CD4-positive, alpha-beta memory T cell (primary cell): ENCODE measurements around the gene PUS3. TPM values are rescaled to one million over a fixed set of nuclear protein-coding genes. Genes with fewer than 3 reads are reported as not detected.

ENCODE experiments used
- CTCF ChIA-PET: fragments of 350-600 bp; sonication (Branson Sonifier 250); formaldehyde crosslinking; loops from one replicate; lab custom pipeline; 2021; ENCODE audit warnings: inconsistent platforms; ENCODE audit not compliant: partially characterized antibody; lab: Charles Lee
- POLR2A ChIA-PET: fragments of 350-600 bp; sonication (Branson Sonifier 250); formaldehyde crosslinking; loops from one replicate; lab custom pipeline; 2021; ENCODE audit not compliant: partially characterized antibody; lab: Charles Lee
- DNase-seq, 5 donors: peaks; one replicate each; pipeline versions ENCODE4 v3.0.0 to v3.0.0-alpha.2; 2020 to 2022; ENCODE audit warnings: mixed read lengths in 1 of 5
- H3K27ac ChIP-seq: one replicate; pipeline ENCODE4 v1.7.0; 2013; ENCODE audit warnings: low read depth, low read length
- H3K27me3 ChIP-seq: 2 replicates; pipeline ENCODE4 v1.7.0; 2013; ENCODE audit warnings: mild to moderate bottlenecking, low read length, moderate library complexity; ENCODE audit not compliant: insufficient read depth
- H3K36me3 ChIP-seq: 2 replicates; pipeline ENCODE4 v1.7.0; 2013; ENCODE audit warnings: mild to moderate bottlenecking, low read length, moderate library complexity; ENCODE audit not compliant: insufficient read depth
- H3K4me1 ChIP-seq: 2 replicates; pipeline ENCODE4 v1.7.0; 2013; ENCODE audit warnings: mild to moderate bottlenecking, low read length, moderate library complexity; ENCODE audit not compliant: insufficient read depth
- H3K4me3 ChIP-seq, 2 donors: one replicate each; pipeline ENCODE4 v1.7.0; 2013; ENCODE audit warnings: low read length in 2 of 2, mild to moderate bottlenecking in 1 of 2
- H3K9me3 ChIP-seq, 2 donors: one replicate each; pipeline ENCODE4 v1.7.0; 2013; ENCODE audit warnings: low read length in 2 of 2, control low read depth in 1 of 2; ENCODE audit not compliant: control insufficient read depth in 1 of 2
- H3K27ac Mint-ChIP-seq, 7 donors: one replicate each; pipeline ENCODE4 v1.8.0; 2020 to 2021; ENCODE audit warnings: mixed read lengths in 7 of 7, mild to moderate bottlenecking in 6 of 7, inconsistent platforms in 3 of 7, moderate library complexity in 3 of 7
- H3K27me3 Mint-ChIP-seq, 2 donors: one replicate each; pipeline ENCODE4 v1.8.0; 2020 to 2021; ENCODE audit warnings: mixed read lengths in 2 of 2
- H3K36me3 Mint-ChIP-seq, 2 donors: one replicate each; pipeline ENCODE4 v1.8.0; 2020 to 2021; ENCODE audit warnings: mixed read lengths in 2 of 2, inconsistent platforms in 1 of 2, mild to moderate bottlenecking in 1 of 2
- H3K4me1 Mint-ChIP-seq, 4 donors: one replicate each; pipeline ENCODE4 v1.8.0; 2020 to 2021; ENCODE audit warnings: mixed read lengths in 4 of 4, mild to moderate bottlenecking in 1 of 4
- H3K4me3 Mint-ChIP-seq, 8 donors: one replicate each; pipeline ENCODE4 v1.8.0; 2020 to 2021; ENCODE audit warnings: mixed read lengths in 8 of 8, mild to moderate bottlenecking in 7 of 8, moderate library complexity in 6 of 8, inconsistent platforms in 3 of 8
- H3K9me3 Mint-ChIP-seq, 8 donors: one replicate each; pipeline ENCODE4 v1.8.0; 2020 to 2021; ENCODE audit warnings: mixed read lengths in 8 of 8, mild to moderate bottlenecking in 5 of 8, inconsistent platforms in 3 of 8, moderate library complexity in 1 of 8
- intact Hi-C: fragments of 100-400 bp; cut with micrococcal nuclease; formaldehyde crosslinking; loops from one replicate; pipeline ENCODE4 v1.15.1; 2023
- polyA plus RNA-seq, 2 donors: library from polyadenylated mRNA; unstranded; fragments of 300-500 nt; fragmentation: Illumina TruSeq; gene quantifications; one replicate each; pipeline ENCODE4 v1.2.3, GENCODE V29; 2021
- total RNA-seq, 2 experiments: library from RNA; stranded (reverse); gene quantifications; one replicate each; pipeline ENCODE4 v1.2.3, GENCODE V29; 2021

The PUS3 gene
- total and polyA plus RNA-seq, 4 experiments from 2014 or later, result 5.3 to 12.6 (median 12.2) TPM

DNA sequence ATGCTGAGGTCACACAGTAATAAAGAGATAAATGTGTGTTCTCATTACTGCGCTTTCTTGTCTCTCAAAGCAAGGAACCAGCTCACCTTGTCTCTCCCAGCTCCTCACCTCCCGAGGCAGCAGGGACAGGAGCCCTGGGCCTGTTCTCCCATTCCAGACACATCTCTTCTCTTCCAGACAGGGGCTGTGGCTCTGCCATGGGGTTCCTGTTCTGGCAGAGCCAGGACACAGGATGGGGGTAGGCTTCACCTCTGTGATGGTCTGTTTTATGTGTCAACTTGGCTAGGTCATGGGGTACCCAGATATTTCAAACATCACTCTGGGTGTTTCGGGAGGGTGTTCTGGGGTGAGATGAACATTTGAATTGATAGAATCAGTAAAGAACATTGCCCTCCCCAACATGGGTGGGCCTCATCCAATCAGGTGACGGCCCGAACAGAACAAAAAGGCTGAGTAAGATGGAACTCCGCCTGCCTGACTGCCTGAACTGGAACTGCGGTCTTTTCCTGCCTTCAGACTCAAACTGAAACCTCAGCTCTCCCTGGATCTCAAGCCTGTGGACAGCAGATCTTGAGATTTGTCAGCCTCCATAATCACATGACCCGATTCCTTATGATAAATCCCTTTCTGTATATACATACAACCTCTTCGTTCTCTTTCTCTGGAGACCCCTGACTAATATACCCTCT is 40.8 kb upstream of the PUS3 start:
- H3K4me1 Mint-ChIP-seq, result peaks cover 4 to 12% (median 6%) of the 10 kb centered on the region in 4 donors
- H3K4me1 ChIP-seq, result peaks cover 5% of the 10 kb centered on the region
- no peaks in the 10 kb centered on the region for H3K27me3 ChIP-seq
- H3K27me3 Mint-ChIP-seq, result peaks cover 0 to 3% of the 10 kb centered on the region in 2 donors
- no peak overlapping the region for H3K27ac ChIP-seq
- H3K9me3 Mint-ChIP-seq, result no peaks in the 10 kb centered on the region
- ChIA-PET POLR2A (no interaction called here), CTCF (interaction anchor here (0.9 to 3.2 kb wide), 6 partner anchors 9 to 254 kb away, joined by 3 to 41 read pairs (median 5); no protein-coding TSS in a partner anchor)
- DNase-seq, result no peak
- no peaks in the 10 kb centered on the region for H3K36me3 ChIP-seq
- intact Hi-C loops, result no loop called here
- no peak overlapping the region for H3K4me3 Mint-ChIP-seq
- H3K9me3 ChIP-seq, result no peaks in the 10 kb centered on the region
- H3K4me3 ChIP-seq, result no peak overlapping the region
- H3K36me3 Mint-ChIP-seq, result no peaks in the 10 kb centered on the region
- H3K27ac Mint-ChIP-seq, result no peak overlapping the region

DNA sequence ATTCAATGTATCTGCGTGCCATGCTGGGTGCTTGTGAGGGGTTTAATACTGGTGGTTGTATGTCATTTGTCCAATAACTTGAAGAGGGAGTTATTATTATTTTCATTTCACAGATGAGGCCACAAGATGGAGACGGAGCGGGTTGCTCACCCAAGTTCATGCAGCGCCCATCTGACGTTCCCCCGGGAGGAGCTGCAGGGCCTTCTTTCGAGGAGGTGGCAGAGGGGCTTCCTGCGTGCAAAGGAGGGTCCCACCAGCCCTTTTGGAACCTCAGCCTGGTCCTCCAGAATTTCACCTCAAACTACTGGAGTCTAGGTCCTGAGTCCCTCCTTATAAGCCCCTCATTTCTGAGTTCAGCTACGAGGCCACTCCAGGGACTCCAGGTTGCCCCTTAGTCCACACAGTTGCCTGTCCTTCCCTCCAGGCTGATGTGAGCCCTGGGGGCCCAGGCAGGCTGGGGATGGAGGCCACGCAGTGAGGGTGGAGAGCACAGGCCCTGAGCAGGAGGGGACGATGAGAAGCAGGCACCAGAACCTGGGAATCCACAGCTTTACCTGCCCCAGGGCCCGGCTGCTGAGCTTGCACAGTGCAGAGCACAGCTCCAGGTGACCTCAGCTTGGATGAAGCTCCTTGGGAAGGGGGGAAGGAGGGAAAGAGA is 39.9 kb upstream of the PUS3 start:
- ChIA-PET CTCF (interaction anchor here (0.9 to 3.2 kb wide), 9 partner anchors 10 to 538 kb away, joined by 3 to 41 read pairs (median 6); no protein-coding TSS in a partner anchor), POLR2A (no interaction called here)
- Histone ChIP-seq H3K9me3 (no peaks in the 10 kb centered on the region), H3K4me1 (peaks cover 5% of the 10 kb centered on the region), H3K4me3 (no peak overlapping the region), H3K27me3 (peaks cover 5% of the 10 kb centered on the region), H3K36me3 (no peaks in the 10 kb centered on the region), H3K27ac (no peak overlapping the region)
- peaks cover 0 to 3% of the 10 kb centered on the region in 2 donors for H3K27me3 Mint-ChIP-seq
- peaks cover 6 to 19% (median 9%) of the 10 kb centered on the region in 4 donors for H3K4me1 Mint-ChIP-seq
- H3K4me3 Mint-ChIP-seq, result no peak overlapping the region
- H3K36me3 Mint-ChIP-seq, result no peaks in the 10 kb centered on the region
- no peak overlapping the region for H3K27ac Mint-ChIP-seq
- intact Hi-C loops, result no loop called here
- no peak for DNase-seq
- H3K9me3 Mint-ChIP-seq, result no peaks in the 10 kb centered on the region

DNA sequence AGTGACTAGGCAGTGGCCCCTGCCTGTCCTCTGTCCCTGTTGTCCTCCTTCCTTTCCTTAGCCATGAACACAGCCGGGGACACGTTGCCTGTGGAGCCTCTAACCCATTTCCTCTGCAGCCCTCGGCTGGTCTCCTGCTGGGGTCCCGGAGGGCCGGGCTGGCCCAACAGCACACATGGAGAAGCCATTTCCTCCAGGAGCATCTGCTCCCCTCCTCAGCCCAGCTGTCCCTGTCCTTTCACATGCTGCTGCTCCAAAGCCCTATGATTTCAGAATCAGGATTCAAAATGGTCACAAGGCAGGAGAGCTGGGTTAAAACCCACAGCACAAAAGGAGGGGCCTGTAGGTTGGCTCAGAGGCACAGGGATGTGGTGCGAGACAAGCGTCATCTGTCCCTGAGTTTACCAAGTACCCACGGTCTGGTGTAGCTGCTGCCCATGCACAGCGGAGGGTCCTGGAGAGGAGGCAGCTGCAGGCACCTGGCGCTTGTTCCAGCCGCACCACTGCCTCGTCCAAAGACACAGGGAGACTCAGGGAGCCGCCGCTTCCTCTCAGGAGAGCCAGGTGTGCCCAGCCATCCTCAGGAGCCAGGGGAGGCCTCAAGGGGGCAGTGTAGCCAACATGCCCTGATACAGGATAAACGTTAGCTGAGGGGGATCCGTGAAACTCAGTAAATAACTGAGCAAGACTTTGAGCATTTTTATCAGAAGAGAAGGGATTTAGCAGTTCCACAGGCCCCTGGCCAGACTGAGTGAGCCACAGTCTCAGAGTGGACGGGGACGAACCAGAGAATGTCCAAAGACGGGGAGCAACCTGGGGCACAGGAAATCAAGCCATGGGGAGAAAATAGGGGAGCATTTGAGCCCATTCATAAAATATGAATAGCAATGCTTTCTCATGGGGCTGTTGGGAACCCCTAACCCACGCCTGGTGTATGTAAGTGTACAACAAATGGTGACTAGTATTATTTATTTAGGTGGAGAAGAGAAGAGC is 38.9 kb upstream of the PUS3 start:
- Histone ChIP-seq H3K27ac (no peak overlapping the region), H3K9me3 (no peaks in the 10 kb centered on the region), H3K27me3 (peaks cover 6% of the 10 kb centered on the region), H3K4me3 (no peak overlapping the region), H3K36me3 (no peaks in the 10 kb centered on the region), H3K4me1 (peaks cover 5% of the 10 kb centered on the region)
- H3K27me3 Mint-ChIP-seq, result peaks cover 0 to 3% of the 10 kb centered on the region in 2 donors
- H3K36me3 Mint-ChIP-seq, result no peaks in the 10 kb centered on the region
- H3K27ac Mint-ChIP-seq, result peak overlapping the region in 2 of 7 donors; percentile 6 to 55
- ChIA-PET POLR2A (no interaction called here), CTCF (interaction anchor here (0.6 to 3.2 kb wide), 12 partner anchors 16 to 539 kb away, joined by 3 to 41 read pairs (median 4); no protein-coding TSS in a partner anchor)
- H3K4me3 Mint-ChIP-seq, result peak overlapping the region in 4 of 8 donors; percentile 5 to 61 (median 48)
- no peaks in the 10 kb centered on the region for H3K9me3 Mint-ChIP-seq
- peaks cover 6 to 19% (median 9%) of the 10 kb centered on the region in 4 donors for H3K4me1 Mint-ChIP-seq
- DNase-seq, result peak in 4 of 5 donors; percentile 27 to 29 (median 29)
- intact Hi-C loops, result no loop called here

DNA sequence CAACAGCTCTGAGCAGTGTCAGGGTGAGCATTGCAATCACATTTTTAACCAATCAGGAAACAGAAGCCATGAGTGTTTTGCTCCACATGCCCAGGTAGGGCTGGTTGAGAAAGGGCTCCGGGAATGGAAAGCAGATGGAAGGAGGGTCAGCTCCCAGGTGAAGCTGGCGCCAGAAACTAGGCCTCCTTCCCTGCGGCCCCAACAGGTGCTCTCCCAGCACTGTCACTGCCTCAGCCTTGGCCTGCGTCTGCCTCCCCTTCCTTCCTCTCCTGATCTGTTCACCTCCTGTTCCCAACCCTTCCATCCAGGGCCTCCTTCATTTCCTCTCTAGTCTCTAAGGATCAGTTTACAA is 38.2 kb upstream of the PUS3 start:
- Histone ChIP-seq H3K9me3 (no peaks in the 10 kb centered on the region), H3K4me3 (no peak overlapping the region), H3K27ac (no peak overlapping the region), H3K27me3 (peaks cover 6% of the 10 kb centered on the region), H3K36me3 (no peaks in the 10 kb centered on the region), H3K4me1 (peaks cover 5% of the 10 kb centered on the region)
- POLR2A ChIA-PET, result no interaction called here
- Mint-ChIP-seq H3K9me3 (no peaks in the 10 kb centered on the region), H3K4me1 (peaks cover 6 to 19% (median 9%) of the 10 kb centered on the region in 4 donors), H3K27me3 (peaks cover 0 to 3% of the 10 kb centered on the region in 2 donors), H3K36me3 (no peaks in the 10 kb centered on the region), H3K4me3 (no peak overlapping the region), H3K27ac (no peak overlapping the region)
- no peak for DNase-seq
- CTCF ChIA-PET, result interaction anchor here (1.0 to 4.3 kb wide), 4 partner anchors 16 to 252 kb away, joined by 3 to 22 read pairs (median 4); no protein-coding TSS in a partner anchor
- intact Hi-C loops, result no loop called here

DNA sequence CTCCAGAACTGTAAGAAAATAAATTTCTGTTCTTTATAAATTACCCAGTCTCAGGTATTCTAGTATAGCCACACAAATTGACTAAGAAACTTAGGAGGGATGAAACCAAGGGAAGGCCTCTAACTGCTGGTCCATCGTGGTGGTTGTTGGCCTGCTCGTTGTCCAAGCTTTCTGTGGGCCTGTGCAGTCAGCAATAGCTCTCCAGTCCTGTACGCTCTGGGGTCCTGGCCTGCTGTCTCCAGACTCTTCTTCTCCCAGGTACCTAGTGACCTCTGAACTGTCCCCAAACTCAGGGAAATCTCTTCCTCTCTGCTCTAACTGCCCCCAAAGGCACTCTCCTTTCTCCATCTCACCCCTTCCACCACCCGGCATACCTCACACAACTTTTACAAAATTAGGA is 37.1 kb upstream of the PUS3 start:
- intact Hi-C loops, result no loop called here
- DNase-seq, result no peak
- POLR2A ChIA-PET, result no interaction called here

DNA sequence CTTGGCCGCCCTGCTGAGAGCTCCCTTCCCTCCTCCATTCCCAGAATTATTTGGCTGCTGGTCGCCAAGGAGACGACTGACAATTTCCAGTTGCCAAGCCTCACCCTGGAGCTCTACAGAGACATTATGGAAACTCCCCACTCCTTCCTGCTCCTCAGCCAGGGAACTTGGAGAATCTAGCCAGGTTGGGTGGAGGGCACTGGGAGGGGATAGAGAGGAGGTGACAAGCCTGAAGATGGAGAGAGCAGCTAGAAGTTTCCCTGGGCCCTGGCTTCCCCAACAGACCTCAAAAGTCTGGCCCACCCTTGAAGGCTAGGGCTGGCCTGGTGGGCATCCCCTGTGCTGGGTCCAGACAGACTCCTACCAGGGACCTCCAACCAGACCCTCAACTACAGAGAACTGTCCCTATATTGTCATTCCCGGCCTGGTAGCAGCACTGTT is 36.1 kb upstream of the PUS3 start:
- ChIA-PET CTCF (interaction anchor here (0.7 to 4.3 kb wide), 8 partner anchors 9 to 259 kb away, joined by 3 to 22 read pairs (median 4); no protein-coding TSS in a partner anchor), POLR2A (no interaction called here)
- peaks cover 5% of the 10 kb centered on the region for H3K4me1 ChIP-seq
- H3K4me3 Mint-ChIP-seq, result peak overlapping the region in 1 of 8 donors; percentile 26
- no peak overlapping the region for H3K4me3 ChIP-seq
- H3K27me3 Mint-ChIP-seq, result no peaks in the 10 kb centered on the region
- intact Hi-C loops, result no loop called here
- H3K36me3 Mint-ChIP-seq, result no peaks in the 10 kb centered on the region
- H3K27ac Mint-ChIP-seq, result no peak overlapping the region
- no peak for DNase-seq
- peaks cover 6 to 19% (median 9%) of the 10 kb centered on the region in 4 donors for H3K4me1 Mint-ChIP-seq
- H3K27me3 ChIP-seq, result peaks cover 6% of the 10 kb centered on the region
- no peaks in the 10 kb centered on the region for H3K9me3 Mint-ChIP-seq
- H3K9me3 ChIP-seq, result no peaks in the 10 kb centered on the region
- no peak overlapping the region for H3K27ac ChIP-seq
- no peaks in the 10 kb centered on the region for H3K36me3 ChIP-seq

More for the DNA sequence above, 37.1 kb upstream of the PUS3 start:
- peaks cover 6% of the 10 kb centered on the region for H3K27me3 ChIP-seq
- Mint-ChIP-seq H3K4me1 (peaks cover 6 to 19% (median 9%) of the 10 kb centered on the region in 4 donors), H3K9me3 (no peaks in the 10 kb centered on the region), H3K27me3 (peaks cover 0 to 3% of the 10 kb centered on the region in 2 donors), H3K27ac (peak overlapping the region in 1 of 7 donors; percentile 1), H3K36me3 (no peaks in the 10 kb centered on the region), H3K4me3 (no peak overlapping the region)
- CTCF ChIA-PET, result interaction anchor here (1.1 to 4.3 kb wide), 5 partner anchors 19 to 271 kb away, joined by 3 to 22 read pairs (median 4); no protein-coding TSS in a partner anchor
- no peaks in the 10 kb centered on the region for H3K36me3 ChIP-seq
- H3K4me3 ChIP-seq, result no peak overlapping the region
- no peak overlapping the region for H3K27ac ChIP-seq
- peaks cover 5% of the 10 kb centered on the region for H3K4me1 ChIP-seq
- H3K9me3 ChIP-seq, result no peaks in the 10 kb centered on the region
